HEK293 (cell line): ENCODE data around the gene PHF13.

Source experiments
- CTCF ChIA-PET: fragments of 350-600 bp; formaldehyde crosslinking; extraction: SDS; loops from one replicate; lab custom pipeline; 2021; ENCODE audit warnings: antibody characterized with exemption; lab: Yijun Ruan, JAX
- POLR2A ChIA-PET: fragments of 300-600 bp; formaldehyde crosslinking; extraction: SDS; loops from one replicate; lab custom pipeline; 2020; ENCODE audit warnings: antibody characterized with exemption, inconsistent platforms; lab: Yijun Ruan, JAX
- H3K27ac ChIP-seq: fragments of 200-500 bp; sonication (Bioruptor generic); 2 replicates; pipeline ENCODE4 v1.5.1; 2014; ENCODE audit warnings: low read depth, low read length, control low read depth, inconsistent platforms; ENCODE audit errors: extremely low read depth
- H3K36me3 ChIP-seq, 2 experiments: fragments of 200-500 bp in 1 of 2; sonication (Bioruptor generic) in 1 of 2; 1 replicate in 1 of 2; 2 replicates in 1 of 2; pipeline ENCODE4 v1.5.1; 2014 to 2017; ENCODE audit warnings: inconsistent platforms in 2 of 2, low read length in 2 of 2; ENCODE audit not compliant: control insufficient read depth in 2 of 2, insufficient read depth in 1 of 2
- H3K4me1 ChIP-seq: fragments of 200-500 bp; sonication (Bioruptor generic); 2 replicates; pipeline ENCODE4 v1.5.1; 2014; ENCODE audit warnings: mild to moderate bottlenecking, low read length, inconsistent platforms; ENCODE audit not compliant: control insufficient read depth, insufficient read depth
- H3K4me3 ChIP-seq: 2 replicates; pipeline ENCODE4 v1.5.1; 2011; ENCODE audit warnings: low read depth, mild to moderate bottlenecking, control low read depth, low read length, moderate library complexity
- H3K9me3 ChIP-seq: fragments of 200-500 bp; sonication (Bioruptor generic); 2 replicates; pipeline ENCODE4 v1.5.1; 2014; ENCODE audit warnings: low read depth, low read length, inconsistent platforms; ENCODE audit not compliant: control insufficient read depth, insufficient read depth
- EGR2 ChIP-seq: fragments of 450-650 bp; formaldehyde crosslinking; IDR thresholded peaks from 2 replicates; pipeline ENCODE4 v1.5.1; 2016; ENCODE audit warnings: low read depth, missing biosample characterization, missing genetic modification characterization
- GLIS1 ChIP-seq: fragments of 450-650 bp; formaldehyde crosslinking; IDR thresholded peaks from 2 replicates; pipeline ENCODE4 v1.5.1; 2016; ENCODE audit warnings: missing biosample characterization, missing genetic modification characterization
- HOXA7 ChIP-seq: sonication (generic); formaldehyde crosslinking; IDR thresholded peaks from 2 replicates; pipeline ENCODE4 v1.8.1; 2022; ENCODE audit warnings: missing genetic modification reagents, borderline replicate concordance
- IKZF3 ChIP-seq: fragments of 450-650 bp; IDR thresholded peaks from 2 replicates; pipeline ENCODE4 v1.5.0; 2018; ENCODE audit warnings: missing biosample characterization, mild to moderate bottlenecking, missing genetic modification characterization, moderate library complexity
- KLF8 ChIP-seq: fragments of 450-650 bp; formaldehyde crosslinking; IDR thresholded peaks from 2 replicates; pipeline ENCODE4 v1.5.1; 2016; ENCODE audit warnings: missing biosample characterization, missing genetic modification characterization
- ZBTB17 ChIP-seq: fragments of 450-650 bp; formaldehyde crosslinking; IDR thresholded peaks from 2 replicates; pipeline ENCODE4 v1.5.1; 2016; ENCODE audit warnings: missing biosample characterization, missing genetic modification characterization
- ZNF112 ChIP-seq: fragments of 450-650 bp; formaldehyde crosslinking; IDR thresholded peaks from 2 replicates; pipeline ENCODE4 v1.5.0; 2017; ENCODE audit warnings: missing biosample characterization, missing genetic modification characterization
- ZNF114 ChIP-seq: fragments of 450-650 bp; formaldehyde crosslinking; IDR thresholded peaks from 2 replicates; pipeline ENCODE4 v1.5.0; 2017; ENCODE audit warnings: missing biosample characterization, missing genetic modification characterization
- ZNF175 ChIP-seq: fragments of 450-650 bp; formaldehyde crosslinking; IDR thresholded peaks from 2 replicates; pipeline ENCODE4 v1.5.1; 2016; ENCODE audit warnings: missing biosample characterization, missing genetic modification characterization
- ZNF19 ChIP-seq: fragments of 450-650 bp; formaldehyde crosslinking; IDR thresholded peaks from 2 replicates; pipeline ENCODE4; 2016; ENCODE audit warnings: missing biosample characterization, missing genetic modification characterization, low read depth
- ZNF2 ChIP-seq: fragments of 450-650 bp; formaldehyde crosslinking; IDR thresholded peaks from 2 replicates; pipeline ENCODE4 v1.5.1; 2016; ENCODE audit warnings: missing biosample characterization, missing genetic modification characterization
- ZNF239 ChIP-seq: fragments of 450-650 bp; formaldehyde crosslinking; IDR thresholded peaks from 2 replicates; pipeline ENCODE4 v1.5.1; 2016; ENCODE audit warnings: missing biosample characterization, missing genetic modification characterization
- ZNF354C ChIP-seq: fragments of 450-650 bp; formaldehyde crosslinking; IDR thresholded peaks from 2 replicates; pipeline ENCODE4 v1.5.1; 2016; ENCODE audit warnings: missing biosample characterization, missing genetic modification characterization, low read depth, borderline replicate concordance
- ZNF391 ChIP-seq: fragments of 450-650 bp; formaldehyde crosslinking; IDR thresholded peaks from 2 replicates; pipeline ENCODE4 v1.5.1; 2016; ENCODE audit warnings: low read depth, missing biosample characterization, missing genetic modification characterization, borderline replicate concordance
- ZNF416 ChIP-seq: fragments of 450-650 bp; formaldehyde crosslinking; IDR thresholded peaks from 2 replicates; pipeline ENCODE4 v1.5.1; 2016; ENCODE audit warnings: missing biosample characterization, missing genetic modification characterization
- ZNF473 ChIP-seq: fragments of 450-650 bp; formaldehyde crosslinking; IDR thresholded peaks from 2 replicates; pipeline ENCODE4 v1.5.1; 2017; ENCODE audit warnings: missing biosample characterization, missing genetic modification characterization
- ZNF48 ChIP-seq: fragments of 450-650 bp; formaldehyde crosslinking; IDR thresholded peaks from 2 replicates; pipeline ENCODE4 v1.5.1; 2016; ENCODE audit warnings: missing biosample characterization, missing genetic modification characterization
- ZNF660 ChIP-seq: fragments of 450-650 bp; IDR thresholded peaks from 2 replicates; pipeline ENCODE4 v1.5.1; 2018; ENCODE audit warnings: missing biosample characterization, mild to moderate bottlenecking, missing genetic modification characterization
- ZNF747 ChIP-seq: fragments of 450-650 bp; formaldehyde crosslinking; IDR thresholded peaks from 2 replicates; pipeline ENCODE4 v1.5.1; 2016; ENCODE audit warnings: missing biosample characterization, missing genetic modification characterization
- TF ChIP-seq, protein P1 (sequence below): fragments of 450-650 bp; formaldehyde crosslinking; IDR thresholded peaks from 2 replicates; pipeline ENCODE4 v1.5.1; 2016; ENCODE audit warnings: missing biosample characterization, missing genetic modification characterization
- TF ChIP-seq, protein P2 (sequence below): fragments of 450-650 bp; formaldehyde crosslinking; IDR thresholded peaks from 2 replicates; pipeline ENCODE4 v1.5.1; 2016; ENCODE audit warnings: missing biosample characterization, missing genetic modification characterization
- TF ChIP-seq, protein P3 (sequence below): fragments of 450-650 bp; formaldehyde crosslinking; IDR thresholded peaks from 2 replicates; pipeline ENCODE4 v1.5.1; 2016; ENCODE audit warnings: missing biosample characterization, missing genetic modification characterization, borderline replicate concordance

The PHF13 gene

DNA sequence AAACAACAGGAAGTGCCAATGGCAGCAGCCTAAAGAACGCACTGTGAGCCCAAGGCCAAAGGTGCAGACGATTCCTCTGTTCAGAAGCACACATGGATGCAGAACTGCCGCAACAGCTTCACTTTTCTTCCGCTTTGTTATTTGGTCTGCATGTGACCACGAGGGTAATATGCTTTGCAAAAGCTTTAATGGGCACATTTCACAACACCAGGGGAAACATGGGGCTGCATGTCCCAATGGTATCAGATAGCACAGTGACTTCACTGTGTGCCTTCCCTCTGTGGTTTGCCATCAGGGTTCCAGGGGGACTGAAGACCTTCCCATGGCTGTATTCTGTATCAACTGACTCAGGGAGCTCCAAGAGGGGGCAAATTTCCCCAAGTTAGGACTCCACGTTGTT, 39.5 kb downstream of the PHF13 start:
- ChIA-PET POLR2A (no interaction called here), CTCF (no interaction called here)
- H3K9me3 ChIP-seq = no peaks in the 10 kb centered on the region
- H3K36me3 ChIP-seq = peaks cover 0 to 61% of the 10 kb centered on the region in 2 experiments; a peak in 2 of 3 replicates
- no peak for TF ChIP-seq ZNF2 (tag by site-specific recombination)
- TF ChIP-seq ZNF416 = no peak
- TF ChIP-seq HOXA7 (CRISPR knock-in tag) = no peak
- no peak for TF ChIP-seq ZNF473 (tag by site-specific recombination)
- no peak for TF ChIP-seq IKZF3 (tag by site-specific recombination)
- TF ChIP-seq ZNF175 (tag by site-specific recombination) = no peak
- no peak for TF ChIP-seq EGR2 (tag by site-specific recombination)
- TF ChIP-seq KLF8 (tag by site-specific recombination) = no peak
- no peak for TF ChIP-seq ZNF239 (tag by site-specific recombination)
- TF ChIP-seq ZNF114 (tag by site-specific recombination) = no peak
- TF ChIP-seq, protein P1, sequence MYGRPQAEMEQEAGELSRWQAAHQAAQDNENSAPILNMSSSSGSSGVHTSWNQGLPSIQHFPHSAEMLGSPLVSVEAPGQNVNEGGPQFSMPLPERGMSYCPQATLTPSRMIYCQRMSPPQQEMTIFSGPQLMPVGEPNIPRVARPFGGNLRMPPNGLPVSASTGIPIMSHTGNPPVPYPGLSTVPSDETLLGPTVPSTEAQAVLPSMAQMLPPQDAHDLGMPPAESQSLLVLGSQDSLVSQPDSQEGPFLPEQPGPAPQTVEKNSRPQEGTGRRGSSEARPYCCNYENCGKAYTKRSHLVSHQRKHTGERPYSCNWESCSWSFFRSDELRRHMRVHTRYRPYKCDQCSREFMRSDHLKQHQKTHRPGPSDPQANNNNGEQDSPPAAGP = no peak
- H3K4me3 ChIP-seq = no peak overlapping the region
- H3K4me1 ChIP-seq = no peaks in the 10 kb centered on the region
- H3K27ac ChIP-seq = no peak overlapping the region

DNA sequence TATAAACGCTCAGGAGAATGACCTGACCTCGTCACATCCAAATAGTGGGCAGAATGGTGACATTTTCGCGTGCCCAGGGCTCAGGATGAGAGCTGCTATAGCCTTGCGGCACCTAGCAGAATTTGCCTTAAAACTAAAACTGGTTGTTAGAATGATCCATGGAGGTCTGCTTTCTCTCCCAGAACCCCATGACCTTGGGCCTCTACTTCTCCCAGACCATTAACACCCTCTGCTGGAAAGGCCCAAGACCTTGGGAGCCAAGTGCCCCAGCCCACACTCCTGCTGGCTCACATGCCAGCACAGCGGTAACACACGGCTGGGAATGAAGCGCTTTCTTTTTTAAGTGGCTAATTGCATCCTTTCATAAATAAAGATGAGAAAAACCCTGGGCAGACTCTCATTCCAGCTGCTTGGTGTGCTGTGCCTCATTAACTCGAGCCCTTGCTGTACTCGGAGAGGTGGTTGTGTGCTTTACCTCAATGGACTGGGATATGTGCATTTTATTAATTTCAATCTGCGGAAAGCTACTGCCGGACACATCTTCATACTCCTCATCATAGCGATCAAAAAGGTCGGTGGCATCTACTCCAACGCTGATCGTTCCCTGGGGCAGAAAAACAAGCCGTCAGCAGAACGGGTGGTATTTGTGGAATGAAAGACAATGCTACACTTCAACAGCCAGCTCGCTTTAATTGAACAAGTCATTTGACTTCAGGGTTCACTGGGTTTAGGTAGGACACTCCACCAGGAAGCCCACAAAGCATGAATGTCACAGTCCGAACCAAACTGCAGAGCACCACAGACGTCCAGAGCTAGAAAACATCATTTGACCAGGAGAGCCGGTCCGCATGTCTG, 40.1 kb downstream of the PHF13 start:
- Histone ChIP-seq H3K27ac (no peak overlapping the region), H3K9me3 (no peaks in the 10 kb centered on the region), H3K4me3 (no peak overlapping the region), H3K4me1 (no peaks in the 10 kb centered on the region), H3K36me3 (peaks cover 0 to 63% of the 10 kb centered on the region in 2 experiments; a peak in 2 of 3 replicates)
- CTCF ChIA-PET = interaction anchor here (0.7 to 3.1 kb wide), 4 partner anchors 7 to 315 kb away, joined by 3 to 13 read pairs (median 4); no protein-coding TSS in a partner anchor
- TF ChIP-seq ZNF48 (tag by site-specific recombination) = no peak
- no peak for TF ChIP-seq ZNF660 (tag by site-specific recombination)
- TF ChIP-seq ZNF19 (tag by site-specific recombination) = no peak
- no peak for TF ChIP-seq ZBTB17
- POLR2A ChIA-PET = no interaction called here

DNA sequence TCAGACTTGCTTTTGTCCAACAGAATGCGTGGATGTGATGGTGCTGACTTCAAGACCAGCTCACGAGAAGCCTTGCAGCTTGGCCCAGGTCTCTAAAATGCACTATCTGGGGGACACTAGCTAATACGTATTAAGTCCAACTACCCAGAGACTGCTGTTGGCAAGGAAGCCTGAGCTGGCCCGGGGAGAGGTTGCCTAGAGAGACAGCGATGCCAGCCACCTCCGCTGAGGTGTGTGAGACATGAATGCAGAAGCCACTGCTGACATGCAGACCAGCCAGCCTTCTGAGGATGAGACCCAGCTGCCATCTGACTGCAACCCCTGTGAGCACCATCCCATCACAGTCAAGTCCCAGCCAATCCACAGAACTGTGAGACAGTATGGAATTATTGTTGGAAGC, 43.6 kb downstream of the PHF13 start:
- TF ChIP-seq ZNF391 (tag by site-specific recombination) (no peak), ZNF354C (tag by site-specific recombination) (no peak), ZNF747 (tag by site-specific recombination) (no peak), ZNF112 (tag by site-specific recombination) (no peak), GLIS1 (tag by site-specific recombination) (no peak)
- TF ChIP-seq, protein P2, sequence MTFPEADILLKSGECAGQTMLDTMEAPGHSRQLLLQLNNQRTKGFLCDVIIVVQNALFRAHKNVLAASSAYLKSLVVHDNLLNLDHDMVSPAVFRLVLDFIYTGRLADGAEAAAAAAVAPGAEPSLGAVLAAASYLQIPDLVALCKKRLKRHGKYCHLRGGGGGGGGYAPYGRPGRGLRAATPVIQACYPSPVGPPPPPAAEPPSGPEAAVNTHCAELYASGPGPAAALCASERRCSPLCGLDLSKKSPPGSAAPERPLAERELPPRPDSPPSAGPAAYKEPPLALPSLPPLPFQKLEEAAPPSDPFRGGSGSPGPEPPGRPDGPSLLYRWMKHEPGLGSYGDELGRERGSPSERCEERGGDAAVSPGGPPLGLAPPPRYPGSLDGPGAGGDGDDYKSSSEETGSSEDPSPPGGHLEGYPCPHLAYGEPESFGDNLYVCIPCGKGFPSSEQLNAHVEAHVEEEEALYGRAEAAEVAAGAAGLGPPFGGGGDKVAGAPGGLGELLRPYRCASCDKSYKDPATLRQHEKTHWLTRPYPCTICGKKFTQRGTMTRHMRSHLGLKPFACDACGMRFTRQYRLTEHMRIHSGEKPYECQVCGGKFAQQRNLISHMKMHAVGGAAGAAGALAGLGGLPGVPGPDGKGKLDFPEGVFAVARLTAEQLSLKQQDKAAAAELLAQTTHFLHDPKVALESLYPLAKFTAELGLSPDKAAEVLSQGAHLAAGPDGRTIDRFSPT (tag by site-specific recombination) = no peak
- TF ChIP-seq, protein P3, sequence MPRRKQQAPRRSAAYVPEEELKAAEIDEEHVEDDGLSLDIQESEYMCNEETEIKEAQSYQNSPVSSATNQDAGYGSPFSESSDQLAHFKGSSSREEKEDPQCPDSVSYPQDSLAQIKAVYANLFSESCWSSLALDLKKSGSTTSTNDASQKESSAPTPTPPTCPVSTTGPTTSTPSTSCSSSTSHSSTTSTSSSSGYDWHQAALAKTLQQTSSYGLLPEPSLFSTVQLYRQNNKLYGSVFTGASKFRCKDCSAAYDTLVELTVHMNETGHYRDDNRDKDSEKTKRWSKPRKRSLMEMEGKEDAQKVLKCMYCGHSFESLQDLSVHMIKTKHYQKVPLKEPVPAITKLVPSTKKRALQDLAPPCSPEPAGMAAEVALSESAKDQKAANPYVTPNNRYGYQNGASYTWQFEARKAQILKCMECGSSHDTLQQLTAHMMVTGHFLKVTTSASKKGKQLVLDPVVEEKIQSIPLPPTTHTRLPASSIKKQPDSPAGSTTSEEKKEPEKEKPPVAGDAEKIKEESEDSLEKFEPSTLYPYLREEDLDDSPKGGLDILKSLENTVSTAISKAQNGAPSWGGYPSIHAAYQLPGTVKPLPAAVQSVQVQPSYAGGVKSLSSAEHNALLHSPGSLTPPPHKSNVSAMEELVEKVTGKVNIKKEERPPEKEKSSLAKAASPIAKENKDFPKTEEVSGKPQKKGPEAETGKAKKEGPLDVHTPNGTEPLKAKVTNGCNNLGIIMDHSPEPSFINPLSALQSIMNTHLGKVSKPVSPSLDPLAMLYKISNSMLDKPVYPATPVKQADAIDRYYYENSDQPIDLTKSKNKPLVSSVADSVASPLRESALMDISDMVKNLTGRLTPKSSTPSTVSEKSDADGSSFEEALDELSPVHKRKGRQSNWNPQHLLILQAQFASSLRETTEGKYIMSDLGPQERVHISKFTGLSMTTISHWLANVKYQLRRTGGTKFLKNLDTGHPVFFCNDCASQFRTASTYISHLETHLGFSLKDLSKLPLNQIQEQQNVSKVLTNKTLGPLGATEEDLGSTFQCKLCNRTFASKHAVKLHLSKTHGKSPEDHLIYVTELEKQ (tag by site-specific recombination) = no peak
- CTCF ChIA-PET = interaction anchor here (3.1 kb wide), 1 partner anchor 11 kb away, joined by 13 read pairs; no protein-coding TSS in a partner anchor
- Histone ChIP-seq H3K4me3 (no peak overlapping the region), H3K36me3 (peaks cover 0 to 48% of the 10 kb centered on the region in 2 experiments; a peak in 2 of 3 replicates), H3K9me3 (no peaks in the 10 kb centered on the region), H3K27ac (no peak overlapping the region), H3K4me1 (no peaks in the 10 kb centered on the region)
- POLR2A ChIA-PET = no interaction called here
